Naive B cell (primary cell): Measurements from ENCODE around the gene ZBTB21. TPM values are rescaled to one million over a fixed set of nuclear protein-coding genes. Genes with fewer than 3 reads are reported as not detected.

Source experiments
- ATAC-seq, 2 donors: fragments of 150-1000 bp; cut with Tn5 transposase; 2 replicates each; pipeline ENCODE4 v1.10.0; 2021; ENCODE audit warnings: low read depth in 2 of 2, mild to moderate bottlenecking in 2 of 2, moderate library complexity in 2 of 2
- DNase-seq: peaks from one replicate; pipeline ENCODE4 v3.0.0; 2022
- H3K27ac Mint-ChIP-seq, 6 donors: one replicate each; pipeline ENCODE4 v1.8.0; 2020 to 2022; ENCODE audit warnings: mild to moderate bottlenecking in 6 of 6, mixed read lengths in 6 of 6, moderate library complexity in 5 of 6, inconsistent platforms in 2 of 6
- H3K27me3 Mint-ChIP-seq, 3 donors: one replicate each; pipeline ENCODE4 v1.8.0; 2021 to 2022; ENCODE audit warnings: mixed read lengths in 3 of 3, mild to moderate bottlenecking in 1 of 3
- H3K36me3 Mint-ChIP-seq, 2 donors: one replicate each; pipeline ENCODE4 v1.8.0; 2020 to 2022; ENCODE audit warnings: mixed read lengths in 2 of 2, inconsistent platforms in 1 of 2, mild to moderate bottlenecking in 1 of 2
- H3K4me1 Mint-ChIP-seq, 3 donors: one replicate each; pipeline ENCODE4 v1.8.0; 2020 to 2022; ENCODE audit warnings: mixed read lengths in 3 of 3, inconsistent platforms in 1 of 3, mild to moderate bottlenecking in 1 of 3, moderate library complexity in 1 of 3
- H3K4me3 Mint-ChIP-seq, 8 donors: one replicate each; pipeline ENCODE4 v1.8.0; 2020 to 2022; ENCODE audit warnings: mild to moderate bottlenecking in 8 of 8, mixed read lengths in 8 of 8, moderate library complexity in 8 of 8, inconsistent platforms in 2 of 8
- H3K9me3 Mint-ChIP-seq, 7 donors: one replicate each; pipeline ENCODE4 v1.8.0; 2020 to 2022; ENCODE audit warnings: mixed read lengths in 7 of 7, mild to moderate bottlenecking in 5 of 7, inconsistent platforms in 2 of 7, moderate library complexity in 1 of 7
- polyA plus RNA-seq, 6 donors: library from polyadenylated mRNA; unstranded; fragments of 300-500 nt; fragmentation: Illumina TruSeq; gene quantifications; one replicate each; pipeline ENCODE4 v1.2.3, GENCODE V29; 2021; ENCODE audit warnings: low read depth in 6 of 6

Gene ZBTB21
- polyA plus RNA-seq, 6 donors from 2014 or later, result 4.9 to 17.1 (median 13.3) TPM

DNA sequence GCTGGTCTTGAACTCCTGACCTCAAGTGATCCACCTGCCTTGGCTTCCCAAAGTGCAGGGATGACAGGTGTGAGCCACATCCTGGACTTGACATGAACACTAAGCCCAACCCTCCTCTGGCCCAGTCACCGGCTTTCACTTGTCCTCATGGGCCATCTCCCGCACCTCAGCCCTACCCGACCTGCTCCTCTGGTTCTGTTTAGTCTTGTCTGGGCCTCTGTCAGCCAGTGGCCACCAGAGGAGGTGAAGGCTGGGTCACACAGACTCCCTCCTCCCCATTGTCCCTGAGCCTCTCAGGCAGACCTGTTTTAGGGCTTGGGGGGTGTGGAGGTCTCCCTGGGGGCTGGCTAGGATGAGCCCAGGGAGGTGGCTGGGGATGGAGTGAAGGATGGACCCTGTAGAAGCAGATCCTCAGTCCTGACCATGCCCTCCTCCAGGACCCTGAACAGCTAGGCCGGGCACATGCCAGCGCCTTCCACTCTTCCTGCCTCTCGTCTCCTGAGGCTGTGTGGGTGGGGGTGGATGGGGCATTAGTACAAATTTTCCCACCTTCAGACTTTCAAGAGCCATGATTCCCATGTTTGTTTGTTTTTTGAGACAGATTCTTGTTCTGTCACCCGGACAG is 34.8 kb upstream of the ZBTB21 start:
- H3K27me3 Mint-ChIP-seq, result no peaks in the 10 kb centered on the region
- peaks cover 1 to 14% (median 9%) of the 10 kb centered on the region in 3 donors for H3K4me1 Mint-ChIP-seq
- no peak overlapping the region for H3K27ac Mint-ChIP-seq
- no peak overlapping the region for H3K4me3 Mint-ChIP-seq
- no peak for ATAC-seq
- H3K36me3 Mint-ChIP-seq, result no peaks in the 10 kb centered on the region
- no peak for DNase-seq
- no peaks in the 10 kb centered on the region for H3K9me3 Mint-ChIP-seq

DNA sequence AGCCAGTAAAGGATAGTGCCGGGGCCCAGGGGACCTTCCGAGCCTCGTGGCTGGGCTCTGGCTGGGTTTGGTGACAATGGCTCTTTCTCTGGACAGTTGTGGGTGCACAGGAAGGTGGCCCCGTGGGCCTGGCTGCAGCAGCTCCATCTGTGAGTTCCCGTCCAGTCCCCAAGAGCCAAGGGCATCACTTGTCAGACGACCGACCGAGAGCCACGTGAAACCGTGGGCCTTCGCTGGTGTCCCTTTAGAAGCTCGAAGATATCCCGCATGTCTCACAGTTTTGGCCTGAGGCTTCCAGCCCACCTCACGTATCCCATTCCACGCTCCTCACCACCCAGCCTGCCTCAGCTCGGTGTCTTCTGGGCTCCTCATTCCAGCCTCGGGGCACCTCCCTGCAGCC is 33.8 kb upstream of the ZBTB21 start:
- H3K4me3 Mint-ChIP-seq, result no peak overlapping the region
- ATAC-seq (no peak), DNase-seq (no peak)
- H3K27ac Mint-ChIP-seq, result peak overlapping the region in 3 of 6 donors; percentile 3 to 91 (median 42)
- H3K36me3 Mint-ChIP-seq, result no peaks in the 10 kb centered on the region
- H3K9me3 Mint-ChIP-seq, result no peaks in the 10 kb centered on the region
- H3K4me1 Mint-ChIP-seq, result peaks cover 7 to 17% (median 9%) of the 10 kb centered on the region in 3 donors
- H3K27me3 Mint-ChIP-seq, result no peaks in the 10 kb centered on the region

DNA sequence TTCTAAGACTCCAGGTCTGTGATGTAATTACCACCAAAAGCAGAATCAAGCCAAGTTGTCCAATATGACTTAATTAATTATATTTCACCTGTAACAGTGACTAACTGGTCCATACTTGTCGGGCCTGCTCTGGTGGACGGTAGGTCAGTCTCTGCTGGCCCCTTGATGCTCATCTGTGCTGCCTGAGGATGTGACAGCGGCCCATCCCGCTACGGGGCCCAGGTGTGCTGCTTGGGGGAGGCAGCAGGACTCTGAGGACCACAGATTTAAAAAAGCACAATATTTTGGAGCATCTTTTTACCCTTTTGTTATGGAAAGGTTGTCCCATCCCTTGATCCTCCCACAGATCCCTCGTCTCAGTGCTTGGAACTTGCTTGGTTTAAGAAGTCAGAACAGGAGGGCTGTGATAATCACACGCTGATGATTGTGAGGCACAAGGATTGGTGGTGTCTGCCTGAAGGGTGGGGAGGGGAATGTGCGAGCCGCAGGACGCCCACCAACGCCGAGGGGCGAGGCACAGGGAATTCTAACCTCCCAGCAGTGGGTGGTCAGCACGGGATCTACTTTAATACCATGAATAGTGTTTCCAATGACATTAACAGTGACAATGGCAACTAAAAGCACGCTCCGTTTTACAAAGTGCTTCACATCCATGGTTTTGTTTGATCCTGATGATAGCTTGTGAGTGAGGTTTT is 33.2 kb upstream of the ZBTB21 start:
- Mint-ChIP-seq H3K27me3 (no peaks in the 10 kb centered on the region), H3K4me1 (peaks cover 7 to 22% (median 13%) of the 10 kb centered on the region in 3 donors), H3K27ac (no peak overlapping the region), H3K9me3 (peaks cover 0 to 2% (median 0%) of the 10 kb centered on the region in 7 donors), H3K4me3 (no peak overlapping the region), H3K36me3 (no peaks in the 10 kb centered on the region)
- no peak for ATAC-seq
- no peak for DNase-seq

DNA sequence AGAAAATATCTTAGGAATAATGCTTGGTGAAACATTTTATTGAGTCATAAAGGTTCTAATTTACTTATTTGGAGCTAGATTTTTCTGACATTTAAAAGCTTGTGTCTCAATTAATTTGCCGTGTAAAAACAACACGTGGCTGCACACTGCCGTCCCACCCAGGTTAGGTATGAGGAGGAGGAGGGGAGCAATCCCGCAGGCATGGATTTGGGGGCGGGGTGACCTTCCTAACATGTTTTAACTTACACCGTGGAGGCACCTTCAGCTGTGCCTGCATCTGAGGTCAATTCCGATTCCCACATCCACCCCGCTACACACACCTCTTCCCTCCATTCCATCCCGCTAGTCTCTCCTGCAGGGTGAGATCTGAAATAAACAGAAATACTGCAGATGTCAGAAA is 32.5 kb upstream of the ZBTB21 start:
- ATAC-seq (no peak), DNase-seq (no peak)
- Mint-ChIP-seq H3K27ac (no peak overlapping the region), H3K4me3 (no peak overlapping the region), H3K9me3 (peaks cover 0 to 2% (median 0%) of the 10 kb centered on the region in 7 donors), H3K27me3 (no peaks in the 10 kb centered on the region), H3K36me3 (no peaks in the 10 kb centered on the region), H3K4me1 (peaks cover 7 to 22% (median 14%) of the 10 kb centered on the region in 3 donors)

DNA sequence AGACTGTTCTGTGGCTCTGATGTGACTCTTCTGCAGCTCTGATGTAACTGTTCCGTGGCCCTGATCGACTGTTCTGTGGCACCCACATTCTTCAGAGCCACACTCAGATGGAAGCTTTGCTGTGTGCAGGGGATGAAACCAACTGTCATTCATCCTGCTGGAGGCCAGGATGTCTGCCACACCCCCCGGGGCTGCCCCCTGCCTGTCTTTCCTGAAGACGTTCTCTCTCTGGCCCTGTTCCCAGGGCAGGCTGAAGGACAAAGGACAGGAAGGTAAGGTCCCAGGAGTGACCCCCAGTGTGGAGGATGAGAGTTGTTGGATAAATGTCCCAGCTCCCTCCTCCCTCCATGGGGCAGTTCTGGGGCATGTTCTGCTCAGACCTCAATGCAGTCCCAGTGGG is 31.6 kb upstream of the ZBTB21 start:
- ATAC-seq, result no peak
- no peaks in the 10 kb centered on the region for H3K27me3 Mint-ChIP-seq

DNA sequence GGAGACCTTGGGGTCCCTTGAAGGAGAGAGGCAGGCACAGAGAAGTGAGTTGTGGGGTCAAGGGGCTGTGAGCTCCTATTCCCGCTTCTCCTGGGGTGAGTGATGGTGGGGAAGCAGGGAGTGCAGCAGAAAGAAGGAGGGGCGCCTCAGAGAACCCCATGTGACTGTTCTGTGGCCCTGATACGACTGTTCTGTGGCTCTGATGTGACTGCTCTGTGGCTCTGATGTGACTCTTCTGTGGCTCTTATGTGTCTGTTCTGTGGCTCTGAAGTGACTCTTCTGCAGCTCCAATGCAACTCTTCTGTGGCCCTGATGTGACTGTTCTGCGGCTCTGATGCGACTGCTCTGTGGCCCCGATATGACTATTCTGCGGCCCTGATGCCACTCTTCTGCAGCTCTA is 31.1 kb upstream of the ZBTB21 start:
- no peaks in the 10 kb centered on the region for H3K36me3 Mint-ChIP-seq
- no peak for ATAC-seq
- H3K4me3 Mint-ChIP-seq, result no peak overlapping the region
- H3K4me1 Mint-ChIP-seq, result peaks cover 7 to 22% (median 18%) of the 10 kb centered on the region in 3 donors
- H3K27ac Mint-ChIP-seq, result peak overlapping the region in 2 of 6 donors; percentile 27 to 71
- no peak for DNase-seq
- peaks cover 0 to 2% (median 0%) of the 10 kb centered on the region in 7 donors for H3K9me3 Mint-ChIP-seq
- H3K27me3 Mint-ChIP-seq, result no peaks in the 10 kb centered on the region

More for the DNA sequence above, 31.6 kb upstream of the ZBTB21 start:
- Mint-ChIP-seq H3K4me3 (no peak overlapping the region), H3K36me3 (no peaks in the 10 kb centered on the region), H3K27ac (no peak overlapping the region), H3K9me3 (peaks cover 0 to 2% (median 0%) of the 10 kb centered on the region in 7 donors), H3K4me1 (peaks cover 7 to 22% (median 18%) of the 10 kb centered on the region in 3 donors)
- no peak for DNase-seq

DNA sequence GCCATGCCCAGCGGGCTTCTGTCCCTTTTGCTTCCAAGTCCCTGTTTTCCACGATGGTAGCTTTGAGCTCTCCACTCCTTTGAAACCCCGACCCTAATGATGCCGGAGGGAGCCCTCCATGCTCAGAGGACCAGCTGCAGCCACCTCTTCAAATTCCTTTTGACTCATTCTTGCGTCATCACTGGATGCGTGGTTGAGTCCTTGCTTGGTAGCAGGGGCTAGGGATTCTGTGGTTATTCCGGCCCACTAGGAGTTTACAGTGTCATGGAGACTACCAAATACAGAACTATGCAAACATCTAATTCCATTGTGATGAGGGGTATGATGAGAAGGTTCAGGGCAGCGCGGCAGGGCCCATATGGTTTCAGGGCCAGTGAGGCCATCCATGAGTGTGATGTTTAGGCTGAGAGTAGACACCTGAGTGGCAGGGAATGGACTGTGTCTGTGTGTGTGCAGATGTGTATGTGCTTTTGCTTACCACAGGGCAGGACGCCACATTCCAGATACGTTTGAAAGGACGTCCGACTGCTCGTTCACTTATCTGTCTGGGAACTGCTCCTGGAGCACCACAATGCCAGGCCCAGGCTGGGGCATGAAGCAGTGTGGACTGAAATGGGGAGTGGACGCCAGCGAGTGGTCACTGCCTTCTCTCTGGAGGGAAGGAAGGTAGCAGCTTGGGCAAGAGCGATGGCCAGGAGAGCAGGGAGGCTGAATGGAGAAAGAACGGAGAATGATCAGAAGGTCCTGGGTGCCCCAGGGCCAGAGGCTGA is 30.4 kb upstream of the ZBTB21 start:
- no peaks in the 10 kb centered on the region for H3K36me3 Mint-ChIP-seq
- H3K27me3 Mint-ChIP-seq, result no peaks in the 10 kb centered on the region
- peaks cover 0 to 2% (median 0%) of the 10 kb centered on the region in 7 donors for H3K9me3 Mint-ChIP-seq
- no peak for ATAC-seq
- H3K4me1 Mint-ChIP-seq, result peaks cover 7 to 22% (median 18%) of the 10 kb centered on the region in 3 donors
- H3K4me3 Mint-ChIP-seq, result no peak overlapping the region
- no peak for DNase-seq
- peak overlapping the region in 2 of 6 donors; percentile 27 to 66 for H3K27ac Mint-ChIP-seq

DNA sequence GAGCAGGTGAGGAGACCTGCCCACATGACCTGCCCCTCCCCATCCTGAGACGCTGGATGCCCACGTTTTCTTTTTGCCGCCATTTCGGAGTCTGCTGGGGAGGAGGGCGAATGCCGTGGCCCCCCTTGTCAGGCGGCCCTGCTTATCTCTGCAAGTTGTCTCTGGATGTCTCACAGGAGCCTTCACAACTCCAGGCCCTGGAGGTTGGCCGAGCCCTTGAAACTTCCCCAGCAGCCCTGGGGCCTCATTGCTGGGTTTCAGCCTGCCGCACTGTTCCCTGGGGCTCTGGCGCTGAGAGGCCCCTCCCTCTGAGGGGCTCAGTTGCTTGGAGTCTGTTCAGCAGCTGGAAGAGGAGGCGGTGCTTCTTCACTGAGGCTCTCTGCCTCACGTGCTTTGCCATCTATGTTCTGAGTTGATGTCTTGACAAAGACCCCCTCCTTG is 29.8 kb upstream of the ZBTB21 start:
- ATAC-seq, result no peak
- Mint-ChIP-seq H3K27me3 (no peaks in the 10 kb centered on the region), H3K36me3 (no peaks in the 10 kb centered on the region), H3K9me3 (peaks cover 0 to 2% (median 0%) of the 10 kb centered on the region in 7 donors), H3K4me1 (peaks cover 7 to 22% (median 20%) of the 10 kb centered on the region in 3 donors), H3K27ac (no peak overlapping the region), H3K4me3 (no peak overlapping the region)
- DNase-seq, result no peak

DNA sequence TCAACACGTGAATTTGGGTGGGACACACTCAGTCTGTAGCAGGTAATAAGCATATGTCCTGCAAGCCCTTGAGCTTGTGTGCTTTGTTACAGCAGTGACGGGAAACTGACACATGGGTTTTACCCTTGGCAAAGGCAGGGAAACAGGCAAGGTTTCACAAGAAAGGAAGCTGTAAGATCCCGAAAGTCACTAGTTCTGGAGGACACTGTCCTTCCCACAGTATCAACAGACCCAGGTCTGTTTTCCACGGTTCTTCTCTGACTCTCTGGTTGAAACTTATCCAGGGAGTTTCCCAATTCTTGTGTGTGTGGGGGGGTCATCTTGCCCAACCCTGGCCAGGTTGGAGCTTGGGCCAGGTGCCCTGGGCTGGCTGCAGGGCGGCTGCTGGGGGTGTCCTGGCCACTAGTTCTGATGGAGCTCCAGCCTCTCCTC is 29.3 kb upstream of the ZBTB21 start:
- no peak for DNase-seq
- Mint-ChIP-seq H3K4me3 (no peak overlapping the region), H3K4me1 (peaks cover 7 to 23% (median 22%) of the 10 kb centered on the region in 3 donors), H3K27ac (no peak overlapping the region), H3K9me3 (peaks cover 0 to 2% (median 0%) of the 10 kb centered on the region in 7 donors), H3K36me3 (no peaks in the 10 kb centered on the region), H3K27me3 (no peaks in the 10 kb centered on the region)
- ATAC-seq, result no peak

DNA sequence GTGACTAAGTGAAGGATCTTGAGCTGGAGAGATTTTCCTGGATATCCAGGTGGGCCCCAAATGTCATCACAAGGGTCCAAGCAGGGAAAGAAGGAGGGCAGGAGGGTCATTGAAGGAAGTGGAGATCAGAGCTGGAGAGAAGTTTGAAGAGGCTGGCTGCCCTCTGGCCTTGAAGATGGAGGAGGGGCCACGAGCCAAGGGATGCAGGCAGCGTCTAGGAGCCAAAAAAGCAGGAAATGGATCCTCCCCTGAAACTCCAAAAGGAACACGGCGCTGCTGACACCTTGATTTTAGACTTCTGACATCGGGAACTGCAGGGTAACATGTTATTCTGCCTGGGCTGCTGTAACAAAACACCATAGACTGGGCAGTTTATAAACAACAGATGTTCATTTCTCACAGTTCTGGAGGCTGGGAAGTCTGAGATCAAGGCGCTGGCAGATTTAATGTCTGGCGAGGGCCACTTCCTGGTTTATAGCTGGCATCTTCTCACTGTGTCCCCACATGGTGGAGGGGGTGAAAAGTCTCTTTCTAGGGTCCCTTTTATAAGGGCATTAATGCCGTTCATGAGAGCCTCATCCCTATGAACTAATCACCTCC is 28.8 kb upstream of the ZBTB21 start:
- Mint-ChIP-seq H3K27me3 (no peaks in the 10 kb centered on the region), H3K27ac (peak overlapping the region in 1 of 6 donors; percentile 15), H3K4me3 (no peak overlapping the region), H3K9me3 (peaks cover 0 to 2% (median 0%) of the 10 kb centered on the region in 7 donors), H3K4me1 (peaks cover 7 to 23% (median 22%) of the 10 kb centered on the region in 3 donors), H3K36me3 (no peaks in the 10 kb centered on the region)
- DNase-seq (no peak), ATAC-seq (no peak)

DNA sequence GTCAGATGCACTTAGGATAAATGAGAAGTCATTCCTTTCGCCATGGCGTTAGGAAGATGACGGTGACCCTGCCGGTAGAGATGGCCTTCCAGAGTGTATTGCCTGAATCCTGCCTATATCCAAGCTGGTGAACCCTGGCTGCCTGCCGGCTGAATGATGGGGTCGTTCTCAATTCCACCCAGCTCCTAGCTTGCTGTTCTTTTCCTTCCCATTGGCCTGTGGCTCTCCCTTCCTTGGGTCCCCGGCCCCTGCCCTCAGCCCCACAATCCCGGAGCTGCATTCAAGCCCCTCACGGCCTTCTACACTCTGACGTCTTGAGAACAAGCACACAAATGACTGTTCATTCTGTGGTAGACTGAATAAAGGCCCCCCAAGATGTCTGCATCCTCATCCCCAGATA is 28.2 kb upstream of the ZBTB21 start:
- DNase-seq (no peak), ATAC-seq (no peak)
- no peaks in the 10 kb centered on the region for H3K27me3 Mint-ChIP-seq
- peaks cover 7 to 23% (median 22%) of the 10 kb centered on the region in 3 donors for H3K4me1 Mint-ChIP-seq
- H3K27ac Mint-ChIP-seq, result peak overlapping the region in 1 of 6 donors; percentile 73
- no peak overlapping the region for H3K4me3 Mint-ChIP-seq
- peaks cover 0 to 2% (median 0%) of the 10 kb centered on the region in 7 donors for H3K9me3 Mint-ChIP-seq
- H3K36me3 Mint-ChIP-seq, result no peaks in the 10 kb centered on the region

DNA sequence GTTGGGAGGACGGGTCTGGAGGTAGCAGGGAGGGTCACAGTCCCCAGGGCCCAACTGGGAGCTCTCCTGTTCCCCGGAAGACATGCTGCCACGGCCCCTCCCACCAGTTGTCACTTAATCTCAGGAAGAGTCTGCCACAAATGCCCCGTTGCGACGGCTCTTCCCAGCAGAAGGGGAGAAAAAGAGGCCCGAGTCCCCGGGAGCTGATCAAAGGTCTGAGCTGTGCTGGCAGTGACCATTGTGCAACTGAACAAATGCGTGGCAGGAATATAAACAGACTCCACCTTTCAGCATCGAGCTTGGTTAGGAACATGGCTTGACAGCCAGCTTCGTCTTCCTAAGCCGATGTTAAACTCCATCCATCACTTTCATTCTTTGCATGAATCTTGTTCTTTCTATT is 27.8 kb upstream of the ZBTB21 start:
- Mint-ChIP-seq H3K4me3 (no peak overlapping the region), H3K27ac (no peak overlapping the region), H3K36me3 (no peaks in the 10 kb centered on the region), H3K9me3 (peaks cover 0 to 2% (median 0%) of the 10 kb centered on the region in 7 donors), H3K27me3 (no peaks in the 10 kb centered on the region), H3K4me1 (peaks cover 7 to 23% (median 22%) of the 10 kb centered on the region in 3 donors)
- no peak for DNase-seq
- no peak for ATAC-seq

DNA sequence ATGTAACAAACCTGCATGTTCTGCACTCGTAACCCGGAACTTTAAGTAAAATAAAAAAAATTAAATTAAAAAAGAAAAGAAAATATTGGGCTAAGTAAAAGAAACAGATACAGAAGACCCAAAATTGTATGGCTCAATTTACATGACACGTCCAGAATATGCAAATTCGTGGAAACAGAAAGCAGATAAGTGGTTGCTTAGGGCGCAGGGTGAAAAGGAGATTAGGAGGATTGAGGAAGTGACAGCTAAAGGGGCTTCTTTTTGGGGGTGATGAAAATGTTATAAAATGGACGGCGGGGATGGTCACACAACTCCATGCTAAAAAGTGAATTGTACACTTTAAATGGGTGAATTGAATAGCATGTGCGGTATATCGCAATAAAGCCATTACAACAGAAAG is 27.4 kb upstream of the ZBTB21 start:
- H3K9me3 Mint-ChIP-seq, result peaks cover 0 to 2% (median 0%) of the 10 kb centered on the region in 7 donors
- no peak overlapping the region for H3K27ac Mint-ChIP-seq
- H3K4me1 Mint-ChIP-seq, result peaks cover 7 to 23% (median 22%) of the 10 kb centered on the region in 3 donors
- no peaks in the 10 kb centered on the region for H3K27me3 Mint-ChIP-seq
- H3K36me3 Mint-ChIP-seq, result no peaks in the 10 kb centered on the region
- DNase-seq, result no peak
- peak in 1 of 2 donors; percentile 32 for ATAC-seq
- no peak overlapping the region for H3K4me3 Mint-ChIP-seq
